Natural killer cell (primary cell): ENCODE data around the gene FXYD6. TPM values are rescaled to one million over a fixed set of nuclear protein-coding genes. Genes with fewer than 3 reads are reported as not detected.
"Not testable (repeated sequence)": the region's sequence is repeated elsewhere in the genome, so short reads cannot be mapped to it uniquely, and the experiment has no call there.

Experiments used
- ATAC-seq, 3 donors: fragments of 150-1000 bp in 2 of 3; fragments of 200-7000 bp in 1 of 3; cut with Tn5 transposase; 1 replicate in 1 of 3; 2 replicates in 2 of 3; pipeline ENCODE4 v1.10.0; 2021; ENCODE audit warnings: mild to moderate bottlenecking in 2 of 3, moderate library complexity in 2 of 3
- DNase-seq, 2 donors: peaks; one replicate each; pipeline versions ENCODE4 v3.0.0 to v3.0.0-alpha.2; 2013 to 2021; ENCODE audit warnings: mixed read lengths in 1 of 2
- H3K27ac ChIP-seq: one replicate; pipeline ENCODE4 v1.5.1; 2013; ENCODE audit warnings: mild to moderate bottlenecking, low read length
- H3K27me3 ChIP-seq: one replicate; pipeline ENCODE4 v1.6.1; 2013; ENCODE audit warnings: low read length; ENCODE audit not compliant: control insufficient read depth, insufficient read depth
- H3K36me3 ChIP-seq: one replicate; pipeline ENCODE4 v1.6.1; 2013; ENCODE audit warnings: low read length; ENCODE audit not compliant: control insufficient read depth, insufficient read depth
- H3K4me1 ChIP-seq: one replicate; pipeline ENCODE4 v1.6.1; 2013; ENCODE audit warnings: low read length; ENCODE audit not compliant: control insufficient read depth, insufficient read depth
- H3K4me3 ChIP-seq: one replicate; pipeline ENCODE4 v1.5.1; 2013; ENCODE audit warnings: low read length
- H3K9me3 ChIP-seq: one replicate; pipeline ENCODE4 v1.6.1; 2013; ENCODE audit warnings: low read length; ENCODE audit not compliant: control insufficient read depth, insufficient read depth
- H3K27ac Mint-ChIP-seq, 2 donors: one replicate each; pipeline ENCODE4 v1.8.0; 2022; ENCODE audit warnings: mild to moderate bottlenecking in 2 of 2, mixed read lengths in 2 of 2, moderate library complexity in 1 of 2
- H3K27me3 Mint-ChIP-seq, 2 donors: one replicate each; pipeline ENCODE4 v1.8.0; 2022; ENCODE audit warnings: low read depth in 2 of 2, mixed read lengths in 2 of 2
- H3K36me3 Mint-ChIP-seq: one replicate; pipeline ENCODE4 v1.8.0; 2022; ENCODE audit warnings: mixed read lengths
- H3K4me1 Mint-ChIP-seq, 2 donors: one replicate each; pipeline ENCODE4 v1.8.0; 2022; ENCODE audit warnings: mixed read lengths in 2 of 2
- H3K4me3 Mint-ChIP-seq: one replicate; pipeline ENCODE4 v1.8.0; 2022; ENCODE audit warnings: mild to moderate bottlenecking, moderate library complexity, mixed read lengths
- H3K9me3 Mint-ChIP-seq, 2 donors: one replicate each; pipeline ENCODE4 v1.8.0; 2022; ENCODE audit warnings: mixed read lengths in 2 of 2
- WGBS: methylation state at CpG from one replicate; pipeline ENCODE4 v1.1.7; 2013; ENCODE audit warnings: missing lambda C conversion rate; ENCODE audit not compliant: insufficient coverage; 5-methylcytosine and 5-hydroxymethylcytosine counted together
- intact Hi-C: fragments of 100-400 bp; cut with micrococcal nuclease; formaldehyde crosslinking; loops from one replicate; pipeline ENCODE4 v1.14.2; 2022
- total RNA-seq, 4 donors: library from RNA; stranded (reverse); fragments of 120-200 nt in 1 of 4; gene quantifications; one replicate each; pipeline versions ENCODE4 v1.2.3 to v1.2.4, GENCODE V29; 2013 to 2022
- TF ChIP-seq, protein P1 (sequence below): fragments of 200-600 bp; IDR thresholded peaks from one replicate; pipeline ENCODE4 v1.8.0; 2022; ENCODE audit warnings: antibody characterized with exemption

FXYD6 gene, protein sequence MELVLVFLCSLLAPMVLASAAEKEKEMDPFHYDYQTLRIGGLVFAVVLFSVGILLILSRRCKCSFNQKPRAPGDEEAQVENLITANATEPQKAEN
- total RNA-seq = under 1 TPM in 2 of 3 donors, not detected in 1; 0.20 to 0.90 TPM
- total RNA-seq (2013) = 0.45 TPM

DNA sequence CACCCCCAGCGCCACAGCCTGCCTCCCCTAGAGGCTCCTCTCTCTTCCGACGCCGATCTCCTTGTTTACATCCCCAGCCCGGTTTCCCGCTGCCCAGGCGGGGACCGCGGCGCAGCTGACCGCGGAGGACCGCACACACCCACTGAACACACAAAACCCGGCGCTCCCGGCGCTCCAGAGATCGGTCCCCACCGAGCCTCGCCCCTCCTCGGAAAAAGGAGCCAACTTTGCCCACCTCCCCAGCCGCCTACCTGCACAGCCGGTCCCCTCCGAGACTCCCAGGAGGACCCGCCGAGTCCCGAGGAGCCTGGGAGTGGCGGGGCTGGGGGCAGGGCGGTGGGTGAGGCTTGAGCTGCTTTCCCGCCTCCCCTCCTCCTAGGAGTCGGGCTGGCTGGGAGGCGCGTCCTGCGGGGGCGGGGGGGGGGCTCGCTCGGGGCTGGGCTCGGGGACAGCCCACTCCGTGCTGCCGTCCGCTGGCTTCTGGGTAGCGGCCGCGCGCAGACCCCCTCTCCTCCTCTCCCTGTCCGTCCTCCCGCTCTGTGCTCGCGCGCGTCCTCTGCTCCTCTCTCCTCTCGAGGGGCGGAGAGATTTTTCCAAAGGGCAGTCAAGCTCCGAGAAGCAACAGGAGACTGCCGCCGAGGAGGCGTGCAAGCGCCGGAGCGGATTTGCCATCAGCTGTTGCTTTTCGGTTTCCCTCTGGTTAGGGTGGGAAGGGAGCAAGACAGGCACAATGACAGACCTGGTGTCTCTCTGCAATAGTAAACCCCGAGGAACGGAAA is at the start of gene FXYD6:
TSS of gene FXYD6 (minus strand) at position 318 of the 779 bp plus-strand sequence. CDS start 33,882 bp downstream, outside the sequence.
- Histone ChIP-seq H3K4me3 (no peak within 1 kb of the TSS), H3K36me3 (no peaks in the 10 kb centered on the region), H3K9me3 (no peaks in the 10 kb centered on the region), H3K27me3 (peaks cover 35% of the 10 kb centered on the region), H3K27ac (no peak within 1 kb of the TSS), H3K4me1 (peaks cover 40% of the 10 kb centered on the region)
- Mint-ChIP-seq H3K27me3 (peaks cover 68 to 89% of the 10 kb centered on the region in 2 donors), H3K36me3 (no peaks in the 10 kb centered on the region), H3K27ac (peak within 1 kb of the TSS in 1 of 2 donors; percentile 5), H3K9me3 (no peaks in the 10 kb centered on the region), H3K4me1 (peaks cover 15 to 36% of the 10 kb centered on the region in 2 donors), H3K4me3 (peak within 1 kb of the TSS; percentile 80)
- intact Hi-C loops = no loop called here
- 1% methylated on average over 62 of the region's 63 CpGs for WGBS
- peak in 1 of 2 donors; percentile 20 for DNase-seq
- TF ChIP-seq, protein P1, sequence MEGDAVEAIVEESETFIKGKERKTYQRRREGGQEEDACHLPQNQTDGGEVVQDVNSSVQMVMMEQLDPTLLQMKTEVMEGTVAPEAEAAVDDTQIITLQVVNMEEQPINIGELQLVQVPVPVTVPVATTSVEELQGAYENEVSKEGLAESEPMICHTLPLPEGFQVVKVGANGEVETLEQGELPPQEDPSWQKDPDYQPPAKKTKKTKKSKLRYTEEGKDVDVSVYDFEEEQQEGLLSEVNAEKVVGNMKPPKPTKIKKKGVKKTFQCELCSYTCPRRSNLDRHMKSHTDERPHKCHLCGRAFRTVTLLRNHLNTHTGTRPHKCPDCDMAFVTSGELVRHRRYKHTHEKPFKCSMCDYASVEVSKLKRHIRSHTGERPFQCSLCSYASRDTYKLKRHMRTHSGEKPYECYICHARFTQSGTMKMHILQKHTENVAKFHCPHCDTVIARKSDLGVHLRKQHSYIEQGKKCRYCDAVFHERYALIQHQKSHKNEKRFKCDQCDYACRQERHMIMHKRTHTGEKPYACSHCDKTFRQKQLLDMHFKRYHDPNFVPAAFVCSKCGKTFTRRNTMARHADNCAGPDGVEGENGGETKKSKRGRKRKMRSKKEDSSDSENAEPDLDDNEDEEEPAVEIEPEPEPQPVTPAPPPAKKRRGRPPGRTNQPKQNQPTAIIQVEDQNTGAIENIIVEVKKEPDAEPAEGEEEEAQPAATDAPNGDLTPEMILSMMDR = no peak
- ATAC-seq = no peak

DNA sequence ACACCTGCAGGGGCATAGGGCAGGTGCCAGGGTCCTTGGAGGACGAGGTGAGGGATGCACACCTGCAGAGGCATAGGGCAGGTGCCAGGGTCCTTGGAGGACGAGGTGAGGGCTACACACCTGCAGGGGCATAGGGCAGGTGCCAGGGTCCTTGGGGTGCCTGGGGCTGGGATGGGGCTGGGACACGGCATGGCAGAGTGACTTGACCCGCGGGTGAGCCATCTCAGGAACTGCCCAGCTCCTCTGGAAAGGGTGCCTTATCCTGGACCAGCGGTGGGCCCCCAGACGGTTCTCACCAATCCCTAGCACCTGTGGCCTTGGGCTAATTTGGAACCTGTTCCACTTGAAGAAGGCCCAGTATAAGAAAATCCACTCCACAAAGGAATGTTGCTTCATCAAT is 49.7 kb upstream of the FXYD6 start:
- H3K36me3 ChIP-seq, H3K27ac ChIP-seq, H3K27ac Mint-ChIP-seq, DNase-seq, H3K36me3 Mint-ChIP-seq, H3K9me3 ChIP-seq, H3K4me3 Mint-ChIP-seq, H3K9me3 Mint-ChIP-seq, H3K27me3 Mint-ChIP-seq, ATAC-seq, H3K4me3 ChIP-seq, intact Hi-C loops, H3K27me3 ChIP-seq: not testable (repeated sequence)
- H3K4me1 Mint-ChIP-seq = peaks cover 26 to 29% of the 10 kb centered on the region in 2 donors
- peaks cover 30% of the 10 kb centered on the region for H3K4me1 ChIP-seq
- 87% methylated on average over 7 of the region's 7 CpGs for WGBS

DNA sequence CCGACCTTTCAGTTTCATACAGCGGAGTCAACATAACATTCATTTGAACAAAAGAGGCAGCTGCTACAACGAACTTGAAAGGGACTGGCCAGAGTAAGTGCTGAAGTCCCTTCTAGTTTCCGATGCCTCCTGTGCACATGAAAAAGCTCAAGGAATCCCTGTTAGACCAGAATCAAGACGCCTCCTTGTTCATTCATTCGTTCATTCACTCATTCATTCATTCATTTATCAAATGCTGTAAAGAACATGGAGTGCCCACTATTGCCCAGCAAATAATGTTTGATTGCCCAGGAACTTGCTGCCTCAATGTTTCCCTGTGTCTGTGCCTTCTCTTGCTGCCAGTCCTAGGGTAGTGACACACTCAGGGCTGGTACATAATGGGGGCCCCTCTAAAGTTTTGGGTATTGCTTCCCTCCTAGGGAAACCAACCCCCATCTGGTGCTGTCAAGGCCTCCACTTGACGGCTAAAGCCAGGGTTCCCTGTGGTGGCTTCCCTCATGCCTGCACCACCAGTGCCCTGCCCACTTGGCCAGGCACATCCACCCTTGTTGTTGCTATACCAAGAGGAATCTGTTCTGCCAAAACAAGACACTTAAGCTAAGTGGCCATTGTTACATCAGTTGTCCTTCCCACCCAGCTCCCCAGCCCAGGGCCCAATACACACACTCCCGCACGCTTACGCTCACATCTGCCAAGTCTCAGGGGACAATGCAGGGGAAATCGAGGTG is 48.9 kb upstream of the FXYD6 start:
- Histone ChIP-seq H3K27ac (no peak overlapping the region), H3K9me3 (no peaks in the 10 kb centered on the region), H3K4me3 (no peak overlapping the region), H3K36me3 (no peaks in the 10 kb centered on the region), H3K27me3 (no peaks in the 10 kb centered on the region), H3K4me1 (peaks cover 22% of the 10 kb centered on the region)
- TF ChIP-seq, protein P1 = no peak
- ATAC-seq = no peak
- DNase-seq = no peak
- H3K36me3 Mint-ChIP-seq = no peaks in the 10 kb centered on the region
- no peaks in the 10 kb centered on the region for H3K9me3 Mint-ChIP-seq
- WGBS = 88% methylated on average over 11 of the region's 11 CpGs
- H3K4me1 Mint-ChIP-seq = peaks cover 18 to 21% of the 10 kb centered on the region in 2 donors
- intact Hi-C loops = no loop called here
- H3K27ac Mint-ChIP-seq = no peak overlapping the region
- no peaks in the 10 kb centered on the region for H3K27me3 Mint-ChIP-seq
- no peak overlapping the region for H3K4me3 Mint-ChIP-seq

DNA sequence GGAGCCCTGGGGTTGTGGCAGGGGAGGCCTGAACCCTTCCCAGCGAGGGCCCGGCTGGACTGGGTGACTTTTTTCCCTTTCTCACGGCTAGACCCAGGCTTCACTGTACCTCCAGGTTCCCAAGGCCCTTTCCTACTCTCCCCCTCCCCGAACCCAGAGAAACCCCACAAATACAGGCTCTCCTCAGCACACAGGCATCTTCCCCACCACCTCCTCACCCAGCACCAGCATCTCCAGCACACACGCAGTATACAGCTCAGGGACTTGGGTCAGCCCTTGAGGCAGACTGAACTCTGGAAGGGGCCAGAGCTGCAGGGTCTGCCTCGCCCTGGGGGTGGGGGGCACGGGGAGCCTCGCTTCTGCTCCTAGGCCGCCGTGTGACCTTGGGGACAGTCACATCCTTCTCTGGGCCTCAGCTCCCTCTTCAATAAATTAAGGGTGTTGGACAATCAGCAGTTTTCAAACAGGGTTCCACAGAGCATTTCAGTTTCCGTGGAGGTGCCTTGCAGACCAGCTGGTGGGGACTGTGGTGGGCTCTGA is 48.2 kb upstream of the FXYD6 start:
- Mint-ChIP-seq H3K4me3 (no peak overlapping the region), H3K9me3 (no peaks in the 10 kb centered on the region), H3K4me1 (peaks cover 11 to 15% of the 10 kb centered on the region in 2 donors), H3K27ac (no peak overlapping the region), H3K36me3 (no peaks in the 10 kb centered on the region), H3K27me3 (no peaks in the 10 kb centered on the region)
- no peak for DNase-seq
- Histone ChIP-seq H3K4me3 (no peak overlapping the region), H3K27ac (no peak overlapping the region), H3K9me3 (no peaks in the 10 kb centered on the region), H3K36me3 (no peaks in the 10 kb centered on the region), H3K4me1 (peaks cover 16% of the 10 kb centered on the region), H3K27me3 (no peaks in the 10 kb centered on the region)
- ATAC-seq = no peak
- 91% methylated on average over 11 of the region's 11 CpGs for WGBS
- TF ChIP-seq, protein P1 = no peak
- intact Hi-C loops = no loop called here
